H1 (cell line): ENCODE measurements around the gene NFATC1.

Experiments
- CHD1 ChIP-seq: IDR thresholded peaks from 2 replicates; pipeline ENCODE4 v1.6.1; 2012; ENCODE audit warnings: low read depth, low read length, improper control_type of control experiment
- EP300 ChIP-seq, 2 experiments: IDR thresholded peaks; 1 replicate in 1 of 2; 2 replicates in 1 of 2; pipeline ENCODE4 v1.6.1; 2011 to 2012; ENCODE audit warnings: low read depth in 2 of 2, low read length in 2 of 2, mild to moderate bottlenecking in 2 of 2, borderline replicate concordance in 1 of 2, inconsistent platforms in 1 of 2, moderate library complexity in 1 of 2
- EZH2 ChIP-seq: fragments of 200-600 bp; sonication (generic); IDR thresholded peaks from 2 replicates; pipeline ENCODE4 v1.7.1; 2012; ENCODE audit warnings: low read depth, mild to moderate bottlenecking, moderate library complexity, low read length, inconsistent platforms; ENCODE audit not compliant: severe bottlenecking
- FOSL1 ChIP-seq: IDR thresholded peaks from 2 replicates; pipeline ENCODE4 v1.6.1; 2011; ENCODE audit warnings: mild to moderate bottlenecking, low read depth, low read length, moderate library complexity; ENCODE audit not compliant: insufficient read depth
- GABPA ChIP-seq: IDR thresholded peaks from 2 replicates; pipeline ENCODE4 v1.6.1; 2011; ENCODE audit warnings: mild to moderate bottlenecking, low read length, moderate library complexity, borderline replicate concordance; ENCODE audit not compliant: insufficient read depth
- KDM1A ChIP-seq: fragments of 200-600, 300-600 bp; sonication (generic); IDR thresholded peaks from 2 replicates; pipeline ENCODE4 v1.7.1; 2016; ENCODE audit warnings: mild to moderate bottlenecking, low read length, borderline replicate concordance
- NRF1 ChIP-seq: IDR thresholded peaks from 2 replicates; pipeline ENCODE4 v1.6.1; 2011; ENCODE audit warnings: mild to moderate bottlenecking, low read depth, low read length, improper control_type of control experiment
- POLR2A ChIP-seq, 2 experiments: IDR thresholded peaks; 1 replicate in 1 of 2; 2 replicates in 1 of 2; pipeline ENCODE4 v1.6.1; 2011; ENCODE audit warnings: low read depth in 2 of 2, low read length in 2 of 2, mild to moderate bottlenecking in 2 of 2; ENCODE audit errors: control extremely low read depth in 1 of 2
- POLR2AphosphoS5 ChIP-seq: IDR thresholded peaks from 2 replicates; pipeline ENCODE4 v1.6.1; 2011; ENCODE audit warnings: low read depth, low read length
- TBP ChIP-seq: IDR thresholded peaks from 2 replicates; pipeline ENCODE4 v1.6.1; 2011; ENCODE audit warnings: low read depth, low read length, improper control_type of control experiment
- YY1 ChIP-seq: IDR thresholded peaks from 2 replicates; pipeline ENCODE4 v1.6.1; 2011; ENCODE audit warnings: low read depth, mild to moderate bottlenecking, low read length
- ZNF274 ChIP-seq: IDR thresholded peaks from 2 replicates; pipeline ENCODE4 v1.7.0; 2012; ENCODE audit warnings: low read length, borderline replicate concordance; ENCODE audit errors: extremely low read depth
- TF ChIP-seq, protein P1 (sequence below), 3 experiments: IDR thresholded peaks; 1 replicate in 2 of 3; 2 replicates in 1 of 3; pipeline versions ENCODE4 v1.5.1 to v1.6.1; 2011; ENCODE audit warnings: low read length in 3 of 3, mild to moderate bottlenecking in 3 of 3, inconsistent platforms in 2 of 3, low read depth in 1 of 3, moderate library complexity in 1 of 3; ENCODE audit not compliant: insufficient read depth in 1 of 3; ENCODE audit errors: control extremely low read depth in 1 of 3

DNA sequence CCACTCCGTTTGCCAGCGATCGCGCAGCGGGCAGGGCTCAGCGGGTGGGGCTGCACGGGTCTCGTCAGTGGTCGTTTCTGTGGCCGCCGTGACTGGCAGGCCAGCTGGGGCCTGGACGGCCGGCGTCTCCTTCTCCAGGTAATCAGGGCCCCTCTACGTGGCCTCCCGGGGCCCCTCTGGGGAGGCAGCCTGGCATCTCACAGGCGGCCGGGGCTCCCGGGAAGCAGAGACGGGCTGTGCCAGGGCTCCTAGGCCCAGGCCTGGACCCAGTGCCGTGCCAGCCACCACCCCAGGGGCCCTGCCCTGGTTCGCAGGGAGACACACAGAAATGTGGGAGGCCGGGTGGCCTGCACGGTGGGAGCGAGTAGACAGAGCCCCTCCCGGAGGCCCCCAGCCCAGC is 59.5 kb downstream of the NFATC1 start:
- TF ChIP-seq TBP (no peak), EZH2 (no peak), EP300 (IDR thresholded peaks at IDR 0.05; ENCODE audit: borderline replicate concordance in 1 of 2, low read depth in 2 of 2, low read length in 2 of 2) (no peak), FOSL1 (no peak), POLR2AphosphoS5 (no peak), KDM1A (no peak), YY1 (no peak), CHD1 (no peak), POLR2A (IDR thresholded peaks at IDR 0.05; ENCODE audit: control extremely low read depth in 1 of 2, low read depth in 2 of 2, low read length in 2 of 2) (no peak), ZNF274 (no peak), NRF1 (no peak), GABPA (no peak)
- TF ChIP-seq, protein P1, sequence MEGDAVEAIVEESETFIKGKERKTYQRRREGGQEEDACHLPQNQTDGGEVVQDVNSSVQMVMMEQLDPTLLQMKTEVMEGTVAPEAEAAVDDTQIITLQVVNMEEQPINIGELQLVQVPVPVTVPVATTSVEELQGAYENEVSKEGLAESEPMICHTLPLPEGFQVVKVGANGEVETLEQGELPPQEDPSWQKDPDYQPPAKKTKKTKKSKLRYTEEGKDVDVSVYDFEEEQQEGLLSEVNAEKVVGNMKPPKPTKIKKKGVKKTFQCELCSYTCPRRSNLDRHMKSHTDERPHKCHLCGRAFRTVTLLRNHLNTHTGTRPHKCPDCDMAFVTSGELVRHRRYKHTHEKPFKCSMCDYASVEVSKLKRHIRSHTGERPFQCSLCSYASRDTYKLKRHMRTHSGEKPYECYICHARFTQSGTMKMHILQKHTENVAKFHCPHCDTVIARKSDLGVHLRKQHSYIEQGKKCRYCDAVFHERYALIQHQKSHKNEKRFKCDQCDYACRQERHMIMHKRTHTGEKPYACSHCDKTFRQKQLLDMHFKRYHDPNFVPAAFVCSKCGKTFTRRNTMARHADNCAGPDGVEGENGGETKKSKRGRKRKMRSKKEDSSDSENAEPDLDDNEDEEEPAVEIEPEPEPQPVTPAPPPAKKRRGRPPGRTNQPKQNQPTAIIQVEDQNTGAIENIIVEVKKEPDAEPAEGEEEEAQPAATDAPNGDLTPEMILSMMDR (IDR thresholded peaks at IDR 0.05; ENCODE audit: control extremely low read depth in 1 of 3, insufficient read depth in 1 of 3, low read depth in 1 of 3, low read length in 3 of 3): no peak
